ENCODE measurements around the gene LAMA5.

Gene LAMA5

DNA sequence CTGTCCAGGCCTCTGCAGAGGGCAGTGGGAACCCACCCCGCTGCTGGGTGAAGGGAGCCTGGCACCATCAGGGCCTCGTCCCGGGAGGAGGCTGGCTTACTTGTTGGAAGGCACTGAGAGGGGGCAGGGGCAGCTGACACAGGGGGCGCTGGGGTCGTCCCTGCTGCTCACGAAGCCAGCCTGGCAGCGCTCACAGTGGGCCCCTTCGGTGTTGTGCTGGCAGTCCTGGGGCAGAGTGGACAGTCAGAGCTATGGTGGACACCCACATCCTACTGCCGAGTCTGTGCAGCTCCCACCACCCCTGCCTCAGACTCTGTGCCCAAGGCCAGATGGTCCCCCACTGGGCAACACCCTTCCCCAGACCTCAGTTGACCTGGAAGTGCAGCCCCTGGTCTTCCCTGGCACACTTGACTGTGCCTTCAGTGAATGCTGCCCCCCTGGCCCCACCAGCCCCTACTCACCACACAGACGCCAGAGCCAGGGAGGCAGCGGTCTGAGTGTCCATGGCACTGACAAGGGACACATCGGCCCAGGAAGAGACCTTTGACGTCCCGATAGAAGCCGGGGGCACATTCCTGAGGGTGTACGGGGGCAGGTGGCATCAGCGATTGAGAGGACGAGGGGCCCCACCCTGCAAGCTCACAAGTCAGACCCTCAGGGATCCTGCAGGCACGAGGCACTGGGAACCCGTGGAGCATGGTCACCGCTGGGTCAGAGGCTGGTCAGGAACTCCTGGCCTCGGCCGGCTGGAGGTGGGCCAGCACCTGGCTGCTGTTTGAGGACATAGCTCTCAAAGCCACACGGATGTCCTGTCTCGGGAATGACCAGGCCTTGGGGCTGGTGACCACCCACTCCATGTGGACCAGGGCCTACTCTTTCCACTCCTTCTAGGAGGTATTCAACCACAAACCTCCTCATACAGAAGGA is 42.9 kb downstream of the LAMA5 start:
- no peak for DNase-seq

DNA sequence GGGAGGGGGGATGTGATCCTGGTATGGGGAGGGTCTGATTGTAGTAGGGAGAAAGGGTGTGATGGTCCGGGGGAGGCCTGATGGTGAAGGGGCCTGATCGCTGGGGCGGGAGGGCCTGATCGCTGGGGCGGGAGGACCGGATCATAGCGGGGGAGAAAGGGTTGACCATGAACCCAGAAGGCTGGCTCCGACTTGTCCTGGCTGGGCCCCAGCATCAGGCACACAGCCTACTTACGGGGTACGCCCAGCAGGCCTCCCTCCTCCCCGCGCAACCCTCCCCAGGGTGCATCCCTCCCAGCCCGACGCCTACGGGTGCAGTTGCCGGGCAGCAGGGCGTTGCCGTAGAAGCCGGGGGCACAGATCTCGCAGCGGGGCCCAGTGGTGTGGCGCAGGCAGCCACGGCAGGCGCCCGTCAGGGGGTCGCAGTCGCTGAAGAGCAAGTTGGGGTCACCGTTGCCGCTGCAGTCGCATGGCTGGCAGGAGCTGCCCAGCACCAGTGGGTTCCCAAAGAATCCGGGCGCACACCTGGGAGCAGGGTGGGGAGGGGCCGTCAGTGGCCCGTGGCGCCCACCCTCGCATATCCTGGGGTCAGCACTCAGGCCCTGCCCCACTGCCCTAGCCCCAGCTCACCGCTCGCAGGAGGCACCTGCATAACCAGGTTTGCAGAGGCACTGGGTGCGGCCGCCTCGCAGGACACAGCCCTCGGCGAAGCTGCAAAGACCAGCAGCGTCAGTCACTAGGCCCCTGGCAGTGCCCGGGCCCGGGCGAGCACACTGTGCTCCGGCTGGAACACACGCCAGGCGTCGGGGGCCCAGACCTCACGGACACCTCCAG is 43.7 kb downstream of the LAMA5 start:
- no peak for DNase-seq

DNA sequence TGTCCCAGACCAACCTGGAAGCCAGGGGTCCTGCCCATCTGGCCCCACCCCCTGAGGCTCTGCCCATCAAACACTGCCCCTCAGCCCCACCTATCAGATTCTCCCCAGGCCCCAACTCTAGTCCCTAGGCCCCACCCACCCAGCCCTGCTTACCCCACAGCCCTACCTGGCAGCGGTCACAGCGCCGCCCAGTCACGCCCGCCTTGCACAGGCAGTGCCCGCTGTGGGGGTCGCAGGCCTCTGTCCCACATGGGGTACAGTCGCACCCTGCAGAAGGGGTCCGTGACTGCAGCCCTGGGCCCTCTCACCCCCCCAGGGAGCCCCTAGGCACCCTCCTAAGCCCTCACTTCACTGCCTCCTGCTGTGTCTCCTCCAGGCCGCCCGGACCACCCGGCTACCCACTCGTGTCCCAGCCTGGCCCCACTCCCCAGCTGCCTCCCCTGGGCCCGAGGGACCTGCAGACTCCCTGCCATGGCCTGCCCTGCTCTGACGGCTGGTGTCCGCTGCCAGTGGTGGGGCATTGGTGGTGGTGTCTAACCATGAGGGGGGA is 44.5 kb downstream of the LAMA5 start:
- no peak for DNase-seq

DNA sequence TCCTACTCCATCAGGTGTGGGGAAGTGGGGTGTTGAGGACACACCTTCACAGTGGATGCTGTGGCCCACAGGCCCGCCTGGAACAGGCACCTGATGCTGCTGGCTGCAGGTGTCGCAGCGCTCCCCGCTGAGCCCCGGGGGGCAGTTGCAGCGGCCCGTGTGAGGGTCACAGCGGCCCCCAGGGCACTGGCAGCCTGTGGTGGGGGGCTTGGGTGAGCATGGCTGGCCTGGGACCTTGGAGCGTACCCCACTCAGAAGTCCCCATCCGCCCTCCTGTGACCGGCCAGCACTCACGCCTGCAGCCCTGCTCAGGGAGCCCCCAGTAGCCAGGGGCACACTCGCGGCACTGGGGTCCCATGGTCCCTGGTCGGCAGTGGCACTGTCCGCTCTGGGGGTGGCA is 45.1 kb downstream of the LAMA5 start:
- DNase-seq = no peak

DNA sequence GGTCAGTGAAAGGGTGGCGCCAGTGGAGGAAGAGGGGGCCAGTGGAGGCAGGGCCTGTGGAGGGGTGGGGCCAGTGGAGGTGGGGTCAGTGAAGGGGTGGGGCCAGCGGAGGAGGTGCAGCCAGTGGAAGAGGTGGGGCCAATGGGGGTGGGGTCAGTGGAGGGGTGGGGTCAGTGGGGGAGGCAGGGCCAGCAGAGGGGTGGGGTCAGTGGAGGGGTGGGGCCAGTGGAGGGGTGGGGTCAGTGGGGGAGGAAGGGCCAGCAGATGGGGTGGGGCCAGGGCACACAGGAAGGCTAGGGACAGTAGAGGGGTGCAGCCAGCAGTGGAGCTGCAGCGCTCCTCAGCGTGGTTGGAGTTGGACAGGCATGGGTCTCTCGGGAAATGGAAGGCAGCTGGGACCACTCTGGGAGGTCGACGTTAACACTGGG is 45.6 kb downstream of the LAMA5 start:
- DNase-seq = peak; percentile 48

DNA sequence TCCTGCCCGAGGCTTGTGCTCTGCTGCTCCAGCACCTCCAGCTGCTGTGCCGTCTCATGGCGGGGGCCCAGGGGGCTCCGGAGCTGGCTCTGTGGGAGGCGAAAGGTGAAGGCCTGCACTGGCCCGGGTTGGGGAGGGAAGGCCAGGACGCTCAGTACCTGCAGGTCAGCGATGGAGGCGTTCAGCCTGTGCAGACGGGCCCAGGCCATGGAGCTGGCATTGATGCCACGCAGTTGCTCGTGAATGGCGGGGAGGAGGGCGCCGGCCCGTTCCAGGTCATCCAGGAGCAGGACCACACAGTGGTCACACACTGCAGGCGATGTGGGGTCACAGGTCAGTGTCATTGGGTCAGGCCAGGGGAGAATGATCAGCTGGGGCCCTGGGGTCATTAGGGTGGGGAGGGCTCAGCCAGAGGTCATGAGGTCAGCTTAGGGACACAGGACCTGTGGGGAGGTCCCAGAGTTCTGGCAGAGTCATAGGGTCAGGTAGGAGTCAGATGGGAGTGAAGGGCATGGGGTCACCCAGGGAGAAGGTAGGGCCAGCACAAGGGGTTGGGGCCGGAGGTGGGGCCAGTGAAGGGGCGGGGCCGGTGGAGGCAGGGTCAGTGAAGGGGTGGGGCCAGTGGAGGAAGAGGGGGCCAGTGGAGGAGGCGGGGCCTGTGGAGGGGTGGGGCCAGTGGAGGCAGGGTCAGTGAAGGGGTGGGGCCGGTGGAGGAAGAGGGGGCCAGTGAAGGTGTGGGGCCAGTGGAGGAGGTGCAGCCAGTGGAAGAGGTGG is 46.3 kb downstream of the LAMA5 start:
- no peak for DNase-seq

DNA sequence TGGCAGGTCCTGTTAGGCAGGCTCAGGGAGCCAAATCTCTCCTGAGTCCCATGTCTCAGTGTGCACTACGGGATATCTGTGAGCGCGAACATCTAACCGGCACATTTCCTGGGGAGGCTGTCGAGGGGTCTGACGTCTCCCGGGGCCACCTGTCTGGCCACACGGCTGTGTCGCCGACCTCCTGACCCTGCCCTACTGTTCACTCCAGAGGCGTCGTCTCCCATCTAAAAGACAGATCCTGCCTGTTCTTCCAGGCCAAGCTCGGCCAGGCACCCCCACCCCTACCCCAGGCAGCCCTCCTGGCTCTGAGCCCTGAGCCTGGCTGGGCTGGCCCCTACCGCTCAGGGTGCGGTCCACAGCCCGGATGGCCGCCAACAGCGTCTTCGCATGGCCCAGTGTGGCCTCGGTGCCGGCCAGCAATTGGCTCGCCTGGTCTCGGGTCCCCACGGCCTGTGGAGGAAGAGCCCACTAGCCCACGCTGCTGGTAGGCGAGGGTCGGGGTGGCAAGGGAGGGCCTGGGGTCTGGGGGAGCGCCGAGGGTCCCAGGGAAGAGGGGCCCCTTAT is 47.7 kb downstream of the LAMA5 start:
- DNase-seq = no peak

DNA sequence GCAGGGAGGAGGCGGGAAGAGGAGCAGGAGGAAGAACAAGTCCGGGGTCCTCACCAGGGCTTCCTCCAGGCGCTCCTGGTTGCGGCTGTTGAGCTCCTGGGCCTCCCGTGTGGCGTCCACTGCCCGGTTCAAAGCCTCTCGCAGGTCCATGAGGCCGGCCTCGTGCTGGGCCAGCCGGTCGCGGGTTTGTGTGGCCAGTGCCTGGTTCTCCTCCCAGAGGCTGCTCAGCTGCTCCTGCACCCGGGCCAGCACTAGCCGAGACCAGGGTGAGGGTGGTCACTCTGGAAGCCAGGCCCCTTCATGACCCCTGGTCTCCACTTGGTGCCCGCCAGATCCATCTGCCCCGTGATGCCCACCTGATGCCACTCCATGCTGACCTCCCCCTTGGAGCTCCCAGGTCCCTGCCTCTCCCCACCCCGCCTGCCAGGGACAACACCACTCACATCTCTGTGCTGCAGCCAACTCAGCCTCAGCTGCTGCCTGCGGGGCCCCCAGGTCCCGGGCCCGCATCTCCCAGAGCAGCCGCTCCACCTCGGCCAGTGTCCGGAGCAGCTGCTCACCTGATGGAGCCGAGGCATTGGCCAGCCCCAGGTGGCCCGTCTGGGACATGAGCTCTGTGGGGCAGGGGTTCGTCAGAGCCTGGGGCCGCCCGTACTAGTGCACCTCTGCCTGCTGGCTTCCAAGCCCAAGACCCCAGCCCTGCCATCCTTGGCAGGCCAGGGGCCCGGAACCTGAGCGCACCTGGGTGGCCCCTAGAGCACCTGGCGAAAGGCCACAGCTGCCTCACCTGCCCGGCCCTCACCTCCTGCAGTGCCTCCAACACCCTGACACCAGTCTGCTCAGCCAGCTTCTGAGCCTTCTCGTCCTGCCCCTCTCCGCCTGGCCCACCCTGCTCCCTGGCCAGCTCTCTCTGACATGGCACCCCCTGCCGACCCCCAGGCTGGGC is 48.4 kb downstream of the LAMA5 start:
- no peak for DNase-seq

DNA sequence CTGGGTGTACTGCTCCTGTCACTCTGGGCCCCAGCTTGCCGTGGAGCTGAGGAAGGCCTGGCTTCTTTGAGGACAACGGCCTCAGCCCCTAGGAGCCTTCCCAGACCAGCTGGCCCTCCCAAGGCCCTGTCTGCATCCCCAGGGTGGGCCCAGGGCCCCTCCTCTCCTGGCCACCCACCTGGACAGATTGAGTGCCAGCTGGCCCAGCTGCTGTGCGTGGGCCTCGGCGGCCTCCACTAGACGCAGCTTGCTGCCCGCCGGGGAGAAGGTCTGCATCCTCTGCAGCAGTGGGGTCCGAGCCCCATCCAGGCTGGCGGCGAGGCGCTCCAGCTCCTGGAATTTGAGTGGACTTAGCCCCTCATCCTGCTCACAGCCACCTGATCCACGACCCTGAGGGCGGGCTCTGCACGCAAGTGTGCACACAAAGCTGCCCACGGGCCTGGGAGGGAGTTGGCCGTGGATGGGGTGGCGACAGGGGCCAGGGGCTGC is 49.9 kb downstream of the LAMA5 start:
- DNase-seq = no peak

DNA sequence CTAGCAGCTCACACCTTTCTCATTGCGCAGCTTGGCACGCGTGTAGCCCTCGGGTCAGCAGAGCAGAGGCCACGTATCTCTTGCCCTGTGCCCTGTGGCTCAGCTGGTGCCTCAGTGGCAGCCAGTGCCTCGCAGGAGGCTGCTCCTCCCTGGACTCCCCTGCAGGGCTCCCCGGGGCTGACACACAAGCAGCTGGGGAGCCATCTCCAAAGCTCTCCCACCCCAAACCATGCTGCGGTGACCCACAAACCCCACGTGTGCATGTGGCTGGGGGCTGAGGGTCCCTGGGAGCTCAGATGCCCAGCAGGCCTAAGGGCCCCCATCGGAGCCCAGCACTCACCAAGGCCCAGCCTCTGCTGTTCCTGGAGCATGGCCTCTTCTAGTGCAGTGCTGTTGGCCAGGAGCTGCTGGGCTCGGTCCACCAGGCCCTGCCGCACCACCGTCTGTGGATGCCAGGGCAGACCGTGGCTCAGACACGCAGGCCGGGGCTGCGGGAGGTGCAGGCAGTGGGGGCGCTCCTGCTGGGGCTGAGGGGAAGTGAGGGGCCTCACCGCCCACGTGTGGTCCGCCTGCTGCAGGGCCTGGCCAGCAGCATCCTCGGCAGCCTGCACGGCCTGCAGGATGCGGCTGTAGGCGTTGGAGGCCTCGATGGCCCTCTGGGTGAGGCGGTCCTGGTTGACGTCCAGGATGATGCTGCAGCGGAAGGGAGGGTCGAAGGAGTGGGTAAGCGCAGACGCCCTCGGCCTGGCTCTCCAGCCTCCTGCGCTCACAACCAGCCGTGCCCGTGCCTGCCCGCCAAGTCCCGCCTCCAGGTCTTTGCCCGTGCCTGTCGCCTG is 50.6 kb downstream of the LAMA5 start:
- DNase-seq = no peak

DNA sequence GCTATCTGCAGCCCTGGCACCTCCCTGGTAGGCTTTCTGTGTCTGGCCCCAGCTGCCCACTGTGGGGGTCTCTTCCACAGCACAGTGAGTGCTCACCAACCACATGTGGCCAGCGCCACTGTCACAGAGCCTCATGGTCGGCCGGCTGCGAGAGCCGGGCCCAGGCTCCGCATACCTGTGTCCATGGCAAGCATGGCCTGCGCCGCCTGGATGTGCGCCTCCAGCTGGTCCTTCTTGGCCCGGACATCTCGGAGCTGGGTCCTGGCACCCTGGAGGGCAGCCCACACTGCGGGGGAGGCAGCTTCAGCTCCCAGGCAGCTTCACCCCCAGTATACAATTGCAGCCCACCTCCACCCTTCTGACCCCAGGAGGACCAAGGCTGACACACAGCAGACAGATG is 51.3 kb downstream of the LAMA5 start:
- no peak for DNase-seq

DNA sequence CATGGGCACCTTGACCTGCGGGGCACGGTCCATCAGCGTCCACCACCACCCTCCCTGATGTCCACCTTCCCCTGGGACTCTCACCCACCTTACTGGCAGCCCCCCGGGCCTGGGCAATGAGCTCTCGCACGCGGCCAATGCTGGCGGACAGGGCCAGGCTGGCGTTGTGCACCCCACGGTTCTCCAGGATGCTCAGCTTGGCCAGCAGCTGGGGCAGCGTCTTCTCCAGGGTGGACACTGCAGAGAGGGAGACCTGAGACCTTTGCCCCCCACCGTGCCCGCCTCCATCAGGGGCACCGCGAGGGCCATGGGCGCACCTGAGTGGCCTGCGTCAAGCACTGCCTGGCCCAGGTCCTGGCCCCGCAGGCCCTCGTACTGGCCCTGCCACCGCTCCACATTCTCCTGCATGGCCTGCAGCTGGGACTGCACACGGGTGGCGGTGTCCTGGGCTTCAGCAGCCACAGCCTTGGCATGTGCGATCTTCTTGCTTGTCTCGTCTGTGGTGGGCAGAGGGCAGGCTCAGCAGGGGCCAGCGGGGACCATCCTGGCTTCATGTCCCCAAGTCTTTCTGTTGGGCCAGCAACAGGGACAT is 52.3 kb downstream of the LAMA5 start:
- no peak for DNase-seq

DNA sequence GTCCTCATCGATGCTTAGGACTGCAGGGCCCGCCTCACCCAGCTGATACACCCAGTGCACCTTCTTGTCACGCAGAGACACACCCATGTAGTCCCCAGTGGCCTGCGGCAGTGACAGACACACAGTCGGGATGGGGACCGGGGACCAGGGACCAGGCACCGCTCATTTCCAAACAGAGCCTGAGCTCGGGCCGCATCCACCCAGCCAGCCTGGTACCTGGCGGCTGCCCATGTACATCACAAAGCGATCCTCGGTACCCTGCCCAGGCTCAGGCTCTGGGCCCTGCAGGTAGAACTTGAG is 52.8 kb downstream of the LAMA5 start:
- no peak for DNase-seq

DNA sequence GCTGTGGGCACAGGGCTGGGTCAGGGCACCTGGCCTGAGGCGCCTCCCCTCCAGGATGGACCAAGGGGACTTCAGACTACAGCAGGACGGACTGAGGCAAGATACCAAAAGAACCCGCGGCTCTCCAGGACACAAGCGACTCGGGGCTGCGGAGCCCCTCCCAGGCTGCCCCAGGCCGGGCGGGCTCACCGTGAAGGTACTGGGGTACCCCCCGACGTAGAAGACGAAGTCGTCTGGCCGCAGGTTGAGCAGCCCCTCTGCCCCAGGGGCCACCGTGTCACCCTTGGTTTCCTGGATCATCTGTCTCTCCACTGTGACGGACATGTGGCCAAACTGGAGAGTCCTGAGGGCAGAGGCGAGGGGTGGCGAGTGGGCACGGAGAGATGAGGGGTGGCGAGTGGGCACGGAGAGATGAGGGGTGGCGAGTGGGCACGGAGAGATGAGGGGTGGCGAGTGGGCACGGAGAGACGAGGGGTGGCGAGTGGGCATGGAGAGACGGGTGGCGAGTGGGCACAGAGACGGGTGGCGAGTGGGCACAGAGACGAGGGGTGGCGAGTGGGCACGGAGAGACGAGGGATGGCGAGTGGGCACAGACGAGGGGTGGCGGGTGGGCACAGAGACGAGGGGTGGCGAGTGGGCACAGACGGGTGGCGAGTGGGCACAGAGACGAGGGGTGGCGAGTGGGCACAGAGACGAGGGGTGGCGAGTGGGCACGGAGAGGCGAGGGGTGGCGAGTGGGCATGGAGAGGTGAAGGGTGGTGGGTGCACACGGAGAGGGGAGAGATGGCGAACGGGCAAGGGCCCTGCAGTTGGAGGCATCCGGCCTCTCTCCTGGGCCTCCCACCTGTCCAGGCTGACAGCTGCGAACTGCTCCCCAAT is 53.4 kb downstream of the LAMA5 start:
- no peak for DNase-seq

DNA sequence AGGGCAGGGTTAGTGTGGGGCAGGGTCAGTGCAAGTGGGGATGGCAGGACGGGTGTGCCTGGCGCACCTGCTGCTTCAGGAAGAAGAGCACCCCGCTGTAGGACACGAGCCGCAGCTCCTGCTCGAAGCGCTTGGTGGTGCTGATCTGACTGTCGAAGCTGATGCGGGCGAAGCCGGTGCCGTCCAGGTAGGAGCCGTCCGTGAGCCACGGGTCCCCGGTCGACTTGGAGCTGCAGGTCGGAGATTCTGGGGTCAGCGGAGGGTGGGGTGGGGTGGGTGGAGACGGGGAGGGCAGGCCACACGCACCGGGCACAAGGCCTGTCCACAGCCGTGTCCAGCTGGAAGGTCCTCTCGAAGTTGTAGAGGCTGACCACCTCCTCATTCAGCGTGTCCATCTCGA is 54.1 kb downstream of the LAMA5 start:
- DNase-seq = no peak

DNA sequence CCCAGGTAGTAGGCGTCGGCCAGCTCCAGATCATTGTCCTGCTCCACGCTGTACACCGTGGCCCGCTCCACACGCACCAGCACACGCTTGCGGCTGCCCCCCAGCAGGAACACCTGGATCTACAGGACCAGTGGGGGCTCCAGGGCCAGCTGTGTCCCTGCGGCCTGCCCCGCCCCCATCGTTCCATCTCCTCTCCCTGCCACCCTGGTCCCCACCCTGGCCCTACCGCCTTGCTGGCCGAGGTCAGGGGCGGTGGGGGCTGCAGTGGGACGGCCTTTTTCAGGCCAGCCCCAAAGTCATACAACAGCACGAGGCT is 54.5 kb downstream of the LAMA5 start:
- no peak for DNase-seq

DNA sequence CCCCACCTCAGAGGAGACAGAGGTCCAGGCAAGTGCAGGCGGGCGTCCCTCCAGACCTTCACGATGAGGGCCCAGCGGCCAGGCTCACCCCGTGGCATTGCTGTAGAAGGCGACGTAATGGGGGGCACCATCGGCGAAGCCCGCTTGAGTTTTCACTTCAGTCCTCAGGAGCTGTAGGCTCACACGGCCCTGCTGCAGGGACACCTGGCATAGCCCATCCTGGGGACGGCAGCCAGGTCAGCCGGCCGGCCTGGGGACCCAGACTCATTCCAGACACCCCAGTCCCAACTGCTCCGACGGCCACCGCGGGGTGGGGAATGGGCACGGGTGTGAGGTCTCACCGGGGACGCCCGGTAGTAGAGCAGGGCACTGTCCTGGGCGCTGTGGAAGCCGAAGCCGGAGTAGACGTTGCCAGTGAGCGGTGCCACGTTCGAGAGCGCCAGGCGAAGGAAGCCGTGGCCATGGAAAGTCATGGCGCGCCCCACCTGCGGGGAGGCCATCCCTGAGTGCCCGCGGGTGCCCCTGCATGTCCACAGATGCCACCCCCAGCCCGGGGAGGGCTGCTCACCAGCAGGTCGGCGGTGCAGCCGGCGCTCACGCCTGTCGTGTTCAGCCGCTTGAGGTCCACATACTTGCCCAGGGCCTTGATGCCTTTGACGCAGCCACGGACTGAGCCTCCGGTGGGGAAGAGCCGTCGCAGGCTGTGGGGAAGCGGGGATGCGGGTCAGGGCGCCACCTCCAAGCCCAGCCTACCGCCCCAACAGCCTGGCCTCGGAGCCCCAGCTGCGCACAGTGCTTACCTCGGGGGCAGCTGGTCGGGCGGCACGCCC is 55.1 kb downstream of the LAMA5 start:
- DNase-seq = no peak

DNA sequence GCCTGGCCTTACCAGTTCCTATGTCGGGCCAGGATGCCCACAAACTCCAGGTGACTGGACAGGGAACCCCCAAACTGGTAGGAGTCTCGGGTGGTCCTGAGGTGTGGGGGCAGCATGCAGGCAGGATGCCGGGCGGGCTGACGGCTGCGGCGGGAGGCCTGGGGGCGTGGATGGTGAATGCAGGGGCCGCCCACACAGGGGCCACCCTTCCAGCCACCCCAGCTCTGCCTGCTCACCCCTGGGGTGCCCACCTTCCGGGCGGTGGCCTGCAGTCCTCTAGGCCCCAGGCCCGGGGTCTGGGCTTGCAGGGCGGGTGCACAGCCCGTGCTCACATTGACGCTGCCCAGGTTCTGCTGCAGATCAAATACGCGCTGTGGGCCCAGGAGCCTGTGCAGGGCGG is 56.0 kb downstream of the LAMA5 start:
- DNase-seq = no peak
